HepG2 (cell line): ENCODE data around the gene UCP2. TPM values are rescaled to one million over a fixed set of nuclear protein-coding genes. Genes with fewer than 3 reads are reported as not detected.

Experiments
- AGO1 ChIP-seq: fragments of 200-400 bp; formaldehyde crosslinking; IDR thresholded peaks from 2 replicates; pipeline ENCODE4 v1.6.1; 2017; ENCODE audit warnings: mild to moderate bottlenecking, low read depth, low read length, moderate library complexity; ENCODE audit not compliant: poor library complexity, severe bottlenecking
- BRCA1 ChIP-seq: sonication (generic); formaldehyde crosslinking; IDR thresholded peaks from 2 replicates; pipeline ENCODE4 v1.4.0; 2020; ENCODE audit warnings: missing genetic modification reagents
- EED ChIP-seq: sonication (generic); formaldehyde crosslinking; IDR thresholded peaks from 2 replicates; pipeline ENCODE4 v1.5.0; 2020; ENCODE audit warnings: mild to moderate bottlenecking, missing genetic modification reagents
- ELF4 ChIP-seq: sonication (generic); formaldehyde crosslinking; IDR thresholded peaks from 2 replicates; pipeline ENCODE4 v1.5.0; 2020; ENCODE audit warnings: missing genetic modification reagents, mild to moderate bottlenecking, moderate library complexity, borderline replicate concordance
- HMGXB4 ChIP-seq, 2 experiments: sonication (generic) in 1 of 2; formaldehyde crosslinking in 1 of 2; IDR thresholded peaks; 2 replicates each; pipeline versions ENCODE4 v1.4.0 to v1.6.1; 2018 to 2020; ENCODE audit warnings: missing genetic modification reagents in 2 of 2, borderline replicate concordance in 1 of 2, low read depth in 1 of 2, mild to moderate bottlenecking in 1 of 2, missing biosample characterization in 1 of 2
- IRF9 ChIP-seq: sonication (generic); formaldehyde crosslinking; IDR thresholded peaks from 2 replicates; pipeline ENCODE4 v1.8.0; 2022; ENCODE audit warnings: missing genetic modification reagents, mild to moderate bottlenecking, borderline replicate concordance
- MTERF4 ChIP-seq: sonication (generic); formaldehyde crosslinking; IDR thresholded peaks from 2 replicates; pipeline ENCODE4 v1.8.0; 2023; ENCODE audit warnings: mild to moderate bottlenecking, missing genetic modification reagents
- NFAT5 ChIP-seq: sonication (generic); formaldehyde crosslinking; IDR thresholded peaks from 2 replicates; pipeline ENCODE4 v1.4.0; 2020; ENCODE audit warnings: missing genetic modification reagents
- NR2C2 ChIP-seq: sonication (generic); formaldehyde crosslinking; IDR thresholded peaks from 2 replicates; pipeline ENCODE4 v1.4.0; 2020; ENCODE audit warnings: missing genetic modification reagents, mild to moderate bottlenecking, moderate library complexity, borderline replicate concordance
- NR2F6 ChIP-seq, 2 experiments: IDR thresholded peaks; 2 replicates each; pipeline ENCODE4 v1.6.1; 2016; ENCODE audit warnings: antibody characterized with exemption in 1 of 2, mild to moderate bottlenecking in 1 of 2
- SALL1 ChIP-seq: sonication (generic); formaldehyde crosslinking; IDR thresholded peaks from 2 replicates; pipeline ENCODE4 v1.8.0; 2022; ENCODE audit warnings: mild to moderate bottlenecking, missing genetic modification reagents
- SAP130 ChIP-seq: IDR thresholded peaks from 2 replicates; pipeline ENCODE4 v1.6.1; 2016; ENCODE audit warnings: low read depth
- U2AF2 ChIP-seq: fragments of 200-400 bp; formaldehyde crosslinking; IDR thresholded peaks from 2 replicates; pipeline ENCODE4 v1.6.1; 2017; ENCODE audit warnings: low read depth, mild to moderate bottlenecking, low read length
- ZNF207 ChIP-seq: fragments of 450-650 bp; IDR thresholded peaks from 2 replicates; pipeline ENCODE4 v1.6.1; 2016; ENCODE audit warnings: antibody characterized with exemption, borderline replicate concordance
- ZNF317 ChIP-seq: sonication (generic); formaldehyde crosslinking; IDR thresholded peaks from 2 replicates; pipeline ENCODE4 v1.5.0; 2020; ENCODE audit warnings: mild to moderate bottlenecking, missing genetic modification reagents
- ZNF775 ChIP-seq: sonication (generic); formaldehyde crosslinking; IDR thresholded peaks from 2 replicates; pipeline ENCODE4 v1.4.0; 2020; ENCODE audit warnings: missing genetic modification reagents, mild to moderate bottlenecking, moderate library complexity, borderline replicate concordance
- ZNF790 ChIP-seq: sonication (generic); formaldehyde crosslinking; IDR thresholded peaks from 2 replicates; pipeline ENCODE4 v1.8.0; 2022; ENCODE audit warnings: missing genetic modification reagents, mild to moderate bottlenecking, borderline replicate concordance
- ZNF839 ChIP-seq: sonication (generic); formaldehyde crosslinking; IDR thresholded peaks from 2 replicates; pipeline ENCODE4 v1.4.0; 2020; ENCODE audit warnings: missing genetic modification reagents, mild to moderate bottlenecking, borderline replicate concordance
- ZSCAN22 ChIP-seq: sonication (generic); formaldehyde crosslinking; IDR thresholded peaks from 2 replicates; pipeline ENCODE4 v1.4.0; 2020; ENCODE audit warnings: mild to moderate bottlenecking, missing genetic modification reagents
- polyA plus RNA-seq, 8 experiments: library from polyadenylated mRNA; depleted of rRNA in 3 of 8; stranded (reverse) in 7 of 8; unstranded in 1 of 8; fragments of >200 nt; fragmentation: Illumina TruSeq in 4 of 8; extraction: Trizol in 4 of 8; gene quantifications; 2 replicates each; pipeline versions ENCODE4 v1.2.1 to v1.2.3, GENCODE V29; 2011 to 2016; ENCODE audit warnings: low read depth in 4 of 8, missing spikeins in 1 of 8, mixed read lengths in 1 of 8; ENCODE audit not compliant: insufficient read depth in 1 of 8
- total RNA-seq, 5 experiments: library from RNA; depleted of rRNA; stranded (reverse); fragments of >200 nt; fragmentation: Illumina TruSeq; extraction: Trizol; gene quantifications; 2 replicates each; pipeline ENCODE4 v1.2.3, GENCODE V29; 2016; ENCODE audit warnings: low read depth in 1 of 5

UCP2 gene
- total and polyA plus RNA-seq, 2 of the 13 experiments (the other 11 are each of a cell fraction or from before 2014, with no cell fraction given): 2.7 to 3.2 TPM

- TF ChIP-seq NFAT5 (peak; percentile 26; the same call in 1 of the 2 replicates), EED (CRISPR knock-in tag) (peak; percentile 56; the same call in 1 of the 2 replicates), SALL1 (peak; percentile 96), ZSCAN22 (CRISPR knock-in tag) (no peak), U2AF2 (no peak), ZNF839 (CRISPR knock-in tag) (no peak), HMGXB4 (CRISPR knock-in tag; IDR thresholded peaks at IDR 0.05; ENCODE audit: borderline replicate concordance in 1 of 2, low read depth in 1 of 2) (peak in 1 of 2 experiments; percentile 22; a peak in 1 of 4 replicates), ZNF775 (CRISPR knock-in tag) (no peak), SAP130 (peak; percentile 78), ELF4 (CRISPR knock-in tag) (0 out of 2 replicates have a peak, but pooled peaks have one; percentile 57), IRF9 (CRISPR knock-in tag) (0 out of 2 replicates have a peak, but pooled peaks have one; percentile 33), AGO1 (no peak), ZNF207 (no peak), ZNF317 (CRISPR knock-in tag) (peak; percentile 33; the same call in 1 of the 2 replicates), NR2C2 (0 out of 2 replicates have a peak, but pooled peaks have one; percentile 11), ZNF790 (CRISPR knock-in tag) (no peak), MTERF4 (CRISPR knock-in tag) (0 out of 2 replicates have a peak, but pooled peaks have one; percentile 19), NR2F6 (IDR thresholded peaks at IDR 0.05) (peak; percentile 64; the same call in 1 of the 2 replicates), NR2F6 (CRISPR knock-in tag; IDR thresholded peaks at IDR 0.05) (peak; percentile 60; the same call in 1 of the 2 replicates), BRCA1 (peak; percentile 61; the same call in 1 of the 2 replicates)
Observed at GRCh38 chr11:74018331-74019005, 35.8 kb upstream of the UCP2 start (continued).
